Skeletal muscle satellite cell (primary cell): ENCODE results near the gene FCRL5.

Source experiments
- H3K27me3 ChIP-seq: 2 replicates; pipeline ENCODE4 v1.7.0; 2013; ENCODE audit warnings: low read length; ENCODE audit not compliant: control insufficient read depth, insufficient read depth
- H3K36me3 ChIP-seq: 2 replicates; pipeline ENCODE4 v1.7.0; 2013; ENCODE audit warnings: mild to moderate bottlenecking, control low read depth, low read length; ENCODE audit not compliant: insufficient read depth
- H3K4me1 ChIP-seq: 2 replicates; pipeline ENCODE4 v1.7.0; 2013; ENCODE audit warnings: low read length; ENCODE audit not compliant: control insufficient read depth, insufficient read depth
- H3K4me2 ChIP-seq: 2 replicates; pipeline ENCODE4 v1.7.0; 2013; ENCODE audit warnings: mild to moderate bottlenecking, low read length
- H3K4me3 ChIP-seq: 2 replicates; pipeline ENCODE4 v1.7.0; 2013; ENCODE audit warnings: low read length
- H3K9ac ChIP-seq: 2 replicates; pipeline ENCODE4 v1.7.0; 2013; ENCODE audit warnings: mild to moderate bottlenecking, low read depth, low read length, moderate library complexity
- H3K9me3 ChIP-seq: replicated peaks from 2 replicates; pipeline ENCODE4 v1.7.0; 2013; ENCODE audit warnings: mild to moderate bottlenecking, control low read depth, low read length

FCRL5 gene

DNA sequence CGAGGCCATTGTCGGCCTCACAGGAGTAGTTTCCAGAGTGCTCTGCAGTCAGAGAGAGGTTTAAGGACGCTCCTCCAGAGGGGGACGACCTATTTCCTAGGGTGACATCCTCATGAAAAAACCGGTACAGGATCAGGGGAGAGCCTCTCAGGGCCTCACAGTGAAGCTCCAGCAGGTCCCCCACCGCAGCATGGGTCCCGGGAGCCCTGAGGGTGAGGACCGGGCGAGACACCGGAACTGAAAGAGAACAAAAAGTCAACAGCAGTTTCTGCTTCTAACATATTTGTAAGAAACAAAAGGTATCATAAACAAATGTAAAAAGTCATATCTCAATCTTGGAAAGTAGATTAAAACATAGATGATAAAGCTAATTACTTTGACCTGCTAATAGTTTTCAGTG, 31.3 kb downstream of the FCRL5 start:
- H3K4me2 ChIP-seq, result no peak overlapping the region

DNA sequence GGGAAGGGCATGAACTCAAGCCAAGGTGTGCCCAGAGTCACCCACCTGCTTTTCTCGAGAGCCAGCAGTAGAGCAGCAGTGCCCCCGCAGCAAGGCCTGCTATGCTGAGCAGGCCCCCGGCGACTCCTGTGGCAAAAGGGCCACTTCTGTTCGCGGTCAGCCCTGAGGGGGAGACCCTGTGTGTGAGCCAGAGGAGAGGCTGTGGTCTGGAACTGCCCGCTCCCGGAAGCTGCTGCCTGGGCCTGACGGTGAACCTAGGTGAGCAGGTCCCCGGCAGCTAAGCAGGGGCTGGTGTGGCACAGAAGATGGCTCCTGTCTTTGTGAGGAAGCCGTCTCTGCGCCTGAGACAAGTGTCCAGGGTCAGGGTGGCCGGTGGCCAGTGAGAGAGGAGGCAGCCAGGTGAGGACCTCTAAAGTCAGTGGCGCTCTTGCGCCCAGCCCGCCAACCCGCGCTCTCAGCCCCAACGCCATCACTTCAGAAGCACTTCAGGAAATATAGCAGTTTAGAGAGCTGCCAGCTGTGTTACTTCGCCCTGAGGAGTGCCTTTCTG, 31.9 kb downstream of the FCRL5 start:
- H3K4me2 ChIP-seq, result no peak overlapping the region
- no peaks in the 10 kb centered on the region for H3K27me3 ChIP-seq
- H3K4me3 ChIP-seq, result no peak overlapping the region
- no peaks in the 10 kb centered on the region for H3K9me3 ChIP-seq
- no peak overlapping the region for H3K9ac ChIP-seq
- no peaks in the 10 kb centered on the region for H3K4me1 ChIP-seq
- H3K36me3 ChIP-seq, result no peaks in the 10 kb centered on the region

More for the DNA sequence above, 31.3 kb downstream of the FCRL5 start:
- H3K36me3 ChIP-seq, result no peaks in the 10 kb centered on the region
- H3K9ac ChIP-seq, result no peak overlapping the region
- no peak overlapping the region for H3K4me3 ChIP-seq
- H3K4me1 ChIP-seq, result no peaks in the 10 kb centered on the region
- H3K9me3 ChIP-seq, result no peaks in the 10 kb centered on the region
- H3K27me3 ChIP-seq, result no peaks in the 10 kb centered on the region

DNA sequence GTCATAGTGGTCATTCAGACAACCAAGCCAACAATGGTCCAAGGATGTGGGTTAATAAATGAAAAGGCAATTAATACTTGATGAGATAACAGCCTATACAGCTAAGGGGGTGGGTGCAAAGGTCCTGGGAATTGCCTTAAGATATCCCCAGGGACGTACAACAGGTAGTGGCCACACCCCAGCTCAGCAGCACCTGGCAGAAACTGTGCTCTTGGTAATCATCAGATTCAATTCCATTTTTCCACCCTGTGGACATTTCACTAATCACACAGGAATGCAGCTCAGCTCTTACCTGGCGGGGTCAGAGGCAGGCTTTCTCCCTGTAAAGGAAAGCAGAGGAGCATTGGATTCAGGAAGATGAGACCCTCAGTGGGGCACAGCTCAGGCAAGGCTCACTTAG, 32.9 kb downstream of the FCRL5 start:
- Histone ChIP-seq H3K36me3 (no peaks in the 10 kb centered on the region), H3K4me1 (no peaks in the 10 kb centered on the region), H3K9me3 (no peaks in the 10 kb centered on the region), H3K4me3 (no peak overlapping the region), H3K9ac (no peak overlapping the region), H3K27me3 (no peaks in the 10 kb centered on the region), H3K4me2 (no peak overlapping the region)

DNA sequence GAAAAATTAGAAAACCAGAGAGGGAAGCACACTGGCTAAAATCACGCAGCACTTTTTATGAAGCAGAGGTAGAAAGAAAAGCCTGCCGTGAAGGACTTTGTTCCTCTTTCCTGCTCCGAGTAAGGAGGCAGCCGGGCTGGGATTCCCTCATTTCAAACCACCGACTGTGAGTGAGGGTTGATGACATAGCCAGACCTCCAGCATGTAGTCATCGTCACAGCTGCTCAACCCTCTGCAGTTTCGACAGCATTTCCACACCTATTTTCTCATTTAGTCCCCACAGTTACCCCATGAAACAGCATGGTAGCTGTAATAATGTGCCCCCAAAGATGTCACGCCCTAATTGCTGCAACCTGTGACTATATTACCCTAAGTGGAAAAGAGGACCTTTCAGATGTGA, 35.3 kb downstream of the FCRL5 start:
- H3K4me1 ChIP-seq, result no peaks in the 10 kb centered on the region
- H3K9me3 ChIP-seq, result no peaks in the 10 kb centered on the region
- H3K9ac ChIP-seq, result no peak overlapping the region
- peaks cover 5% of the 10 kb centered on the region for H3K27me3 ChIP-seq
- no peak overlapping the region for H3K4me3 ChIP-seq
- H3K36me3 ChIP-seq, result no peaks in the 10 kb centered on the region
- no peak overlapping the region for H3K4me2 ChIP-seq

DNA sequence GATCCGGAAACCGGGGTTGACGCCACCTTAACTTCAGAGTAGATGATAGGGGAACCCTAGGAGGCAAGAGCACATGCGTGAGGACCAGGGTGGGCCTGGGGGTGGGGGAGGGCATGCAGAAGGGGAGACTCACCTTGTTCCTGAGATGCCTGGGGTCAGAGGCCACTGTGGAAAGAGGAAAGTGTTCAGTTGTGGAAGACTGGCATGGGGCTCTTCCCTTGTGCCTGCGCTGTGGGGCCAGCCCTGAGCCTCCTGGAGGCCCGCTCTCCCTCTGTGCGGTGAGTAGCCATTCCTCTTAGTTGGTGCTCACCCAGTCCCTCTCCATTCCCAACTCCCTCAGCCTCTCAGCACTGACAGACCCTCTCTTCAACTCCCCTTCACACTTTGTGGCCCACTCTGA, 36.6 kb downstream of the FCRL5 start:
- no peak overlapping the region for H3K4me3 ChIP-seq
- H3K36me3 ChIP-seq, result no peaks in the 10 kb centered on the region
- no peak overlapping the region for H3K4me2 ChIP-seq
- H3K9me3 ChIP-seq, result no peaks in the 10 kb centered on the region
- H3K9ac ChIP-seq, result no peak overlapping the region
- H3K27me3 ChIP-seq, result peaks cover 5% of the 10 kb centered on the region
- no peaks in the 10 kb centered on the region for H3K4me1 ChIP-seq

DNA sequence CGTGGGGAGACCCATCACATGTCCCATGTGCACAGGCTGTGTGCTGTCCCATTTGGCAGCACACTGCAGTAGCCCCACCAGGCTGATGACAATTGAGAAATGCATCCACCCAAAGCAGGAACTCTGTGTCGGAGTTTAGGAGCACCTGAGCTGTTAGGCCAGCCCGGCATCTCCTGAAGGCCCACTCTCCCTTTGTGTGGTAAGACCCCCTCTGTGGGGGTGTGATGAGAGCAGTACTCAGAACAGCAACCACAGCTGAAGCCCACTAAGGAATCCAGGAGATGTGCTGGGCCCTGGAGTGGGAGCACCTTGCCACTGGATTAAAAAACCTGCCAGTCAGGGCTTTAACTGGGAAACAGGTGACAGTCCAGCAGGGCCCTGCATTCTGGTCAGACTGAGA, 37.2 kb downstream of the FCRL5 start:
- H3K27me3 ChIP-seq, result peaks cover 5% of the 10 kb centered on the region
- H3K9ac ChIP-seq, result no peak overlapping the region
- H3K4me3 ChIP-seq, result no peak overlapping the region
- no peaks in the 10 kb centered on the region for H3K36me3 ChIP-seq
- H3K4me2 ChIP-seq, result no peak overlapping the region
- H3K9me3 ChIP-seq, result no peaks in the 10 kb centered on the region
- no peaks in the 10 kb centered on the region for H3K4me1 ChIP-seq

DNA sequence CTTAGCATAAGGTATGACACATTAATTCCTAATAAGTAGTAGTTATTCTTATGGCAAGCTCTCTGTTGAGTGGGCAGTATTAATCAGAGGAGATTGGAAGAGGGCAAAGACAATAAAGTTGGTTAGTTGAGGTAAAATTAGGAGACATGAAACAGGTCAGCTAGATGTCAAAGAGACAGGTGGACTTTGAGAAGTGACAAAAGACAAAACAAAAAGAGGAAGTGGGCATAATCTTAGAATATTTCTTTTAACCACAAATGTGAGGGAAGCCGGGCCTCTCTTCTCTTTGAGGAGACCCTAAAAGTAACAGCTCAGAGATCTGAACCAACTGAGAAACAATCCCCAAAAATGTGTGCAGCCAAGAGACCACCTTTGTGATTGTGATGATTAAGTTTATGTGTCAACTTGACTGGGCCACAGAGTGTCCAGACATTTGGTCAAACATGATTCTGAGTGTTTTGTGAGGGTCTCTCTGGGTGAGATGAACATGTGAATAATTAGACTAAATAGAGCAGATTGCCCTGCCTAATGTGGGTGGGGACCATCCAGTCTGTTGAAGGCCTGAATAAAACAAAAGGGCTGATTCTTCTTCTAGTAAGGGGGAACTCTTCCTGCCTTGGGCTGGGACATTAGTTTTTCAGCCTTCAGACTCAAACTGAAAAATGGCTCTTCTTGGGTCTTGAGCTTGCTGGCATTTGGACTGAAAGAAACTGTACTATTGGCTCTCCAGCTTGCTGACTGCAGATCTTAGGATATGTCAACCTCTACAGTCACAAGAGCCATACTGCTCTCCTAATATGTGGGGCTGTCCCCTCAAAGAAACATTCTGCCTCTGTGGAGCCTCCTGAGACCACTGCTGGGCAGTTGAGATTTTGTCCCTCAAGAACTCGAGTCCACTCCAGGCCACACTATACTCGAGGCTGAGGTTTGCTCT, 40.0 kb downstream of the FCRL5 start:
- Histone ChIP-seq H3K36me3 (no peaks in the 10 kb centered on the region), H3K4me2 (no peak overlapping the region), H3K4me1 (no peaks in the 10 kb centered on the region), H3K27me3 (peaks cover 8% of the 10 kb centered on the region), H3K9ac (no peak overlapping the region), H3K9me3 (no peaks in the 10 kb centered on the region), H3K4me3 (no peak overlapping the region)

DNA sequence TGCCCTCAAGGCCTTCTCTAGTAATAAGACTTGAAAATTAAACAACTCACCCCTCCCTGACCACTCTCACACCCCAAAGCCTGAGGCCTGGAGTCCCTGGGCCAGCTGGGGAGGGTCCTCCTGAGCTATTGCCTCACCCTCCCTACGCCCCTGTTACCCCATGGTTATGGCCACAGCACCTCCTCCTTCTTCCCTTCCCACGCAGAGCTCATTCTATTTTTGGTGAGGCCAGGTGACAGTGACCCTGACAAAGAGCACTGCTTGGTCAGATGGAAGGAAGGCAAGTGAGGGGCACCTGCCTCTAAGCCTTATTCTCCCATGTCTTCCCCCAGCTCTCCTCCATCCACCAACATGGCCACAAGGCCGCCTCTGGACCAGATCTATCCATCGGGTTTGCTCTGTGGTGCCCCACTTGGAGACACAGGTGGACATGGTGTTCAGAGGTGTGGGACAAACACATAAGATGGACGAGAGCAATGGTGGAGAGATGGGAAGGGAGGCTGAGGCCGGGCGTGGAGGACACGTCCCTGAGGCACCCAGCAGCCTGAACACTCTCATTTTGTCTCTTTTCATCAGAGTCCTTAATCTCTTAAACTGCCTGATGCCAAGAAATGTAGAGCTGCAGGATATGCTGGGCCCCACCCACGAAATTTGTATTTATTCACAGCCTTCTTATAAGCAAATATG, 42.6 kb downstream of the FCRL5 start:
- Histone ChIP-seq H3K9ac (no peak overlapping the region), H3K4me1 (no peaks in the 10 kb centered on the region), H3K4me2 (no peak overlapping the region), H3K36me3 (no peaks in the 10 kb centered on the region), H3K27me3 (peaks cover 8% of the 10 kb centered on the region), H3K9me3 (no peaks in the 10 kb centered on the region), H3K4me3 (no peak overlapping the region)

DNA sequence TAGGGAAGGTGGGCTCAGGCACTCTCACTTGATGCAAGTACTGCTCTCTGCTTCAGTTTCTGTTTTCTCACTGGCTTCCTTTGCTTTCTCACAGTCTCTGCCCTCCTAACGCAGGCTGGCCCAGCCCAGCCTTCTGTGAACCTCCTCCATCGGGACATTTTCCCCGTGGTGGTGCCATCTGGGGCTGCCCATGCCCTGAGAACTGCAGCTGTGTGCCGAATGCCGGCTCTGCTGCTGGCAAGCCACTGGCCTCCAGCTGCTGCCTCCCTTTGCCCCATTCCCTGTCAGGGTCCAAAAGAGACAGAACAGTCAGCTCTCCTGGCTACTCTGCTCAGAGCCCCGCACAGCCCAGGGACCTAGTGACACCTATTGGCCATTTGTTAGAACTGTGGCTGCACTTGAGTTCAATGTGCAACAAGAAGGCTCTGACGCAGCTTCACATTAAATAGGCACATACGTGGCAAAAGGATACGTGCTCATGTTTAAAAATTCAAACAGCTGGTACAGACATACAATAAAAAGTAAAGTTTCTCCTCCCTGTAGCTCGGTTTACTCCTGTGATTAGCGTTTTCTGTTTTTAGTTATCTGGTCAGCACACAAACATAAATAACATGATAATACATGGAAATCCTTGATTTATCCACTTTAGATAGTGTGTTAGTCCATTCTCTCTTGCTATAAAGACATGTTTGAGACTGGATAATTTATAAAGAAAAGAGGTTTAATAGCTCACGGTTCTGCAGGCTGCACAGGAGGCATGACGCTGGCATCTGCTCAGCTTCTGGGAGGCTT, 46.6 kb downstream of the FCRL5 start:
- H3K36me3 ChIP-seq, result no peaks in the 10 kb centered on the region
- no peak overlapping the region for H3K4me2 ChIP-seq
- peaks cover 11% of the 10 kb centered on the region for H3K27me3 ChIP-seq
- no peak overlapping the region for H3K4me3 ChIP-seq
- no peaks in the 10 kb centered on the region for H3K4me1 ChIP-seq
- H3K9me3 ChIP-seq, result no peaks in the 10 kb centered on the region
- no peak overlapping the region for H3K9ac ChIP-seq

DNA sequence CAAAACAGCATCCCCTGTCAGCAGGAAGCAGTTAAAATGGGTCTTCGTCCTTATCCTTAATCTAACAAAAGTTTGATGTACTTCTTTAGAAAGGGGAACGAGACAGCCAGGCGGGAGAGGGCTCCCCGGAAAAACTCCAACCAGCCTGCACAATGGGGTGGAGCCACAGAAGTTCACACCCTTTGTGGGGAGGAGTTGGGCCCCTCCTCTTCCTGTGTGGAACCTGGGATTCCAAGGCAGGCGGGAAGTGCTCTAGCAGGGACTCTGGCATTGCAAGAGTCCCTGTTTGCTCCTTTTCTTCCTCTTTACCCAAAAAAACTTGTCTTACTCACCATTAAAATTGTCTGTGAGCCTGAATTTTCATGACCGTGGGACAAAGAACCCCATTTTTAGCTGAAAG, 47.7 kb downstream of the FCRL5 start:
- Histone ChIP-seq H3K9me3 (no peaks in the 10 kb centered on the region), H3K4me2 (no peak overlapping the region), H3K9ac (no peak overlapping the region), H3K4me3 (no peak overlapping the region), H3K27me3 (peaks cover 13% of the 10 kb centered on the region), H3K36me3 (no peaks in the 10 kb centered on the region), H3K4me1 (no peaks in the 10 kb centered on the region)

DNA sequence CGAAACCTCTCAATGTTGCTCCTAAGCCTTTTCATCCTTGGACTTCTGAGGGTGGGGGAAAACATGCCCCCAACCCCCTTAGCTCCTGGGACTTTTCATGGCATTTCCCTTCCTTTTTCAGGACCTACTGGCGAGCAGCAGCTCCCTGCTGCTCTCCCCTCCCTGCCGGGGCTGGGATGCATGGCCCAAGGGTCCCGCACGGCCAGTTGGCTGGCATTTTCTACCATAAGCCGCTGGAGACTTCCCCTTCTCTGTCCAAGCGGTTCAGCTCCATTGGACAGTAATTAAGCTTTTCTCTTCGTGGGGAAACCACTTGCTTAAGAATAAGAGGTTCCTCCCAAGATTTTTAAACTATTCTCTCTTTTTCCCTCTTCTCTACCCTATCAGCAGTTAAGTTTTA, 52.8 kb downstream of the FCRL5 start:
- no peak overlapping the region for H3K9ac ChIP-seq
- H3K27me3 ChIP-seq, result peaks cover 29% of the 10 kb centered on the region
- no peaks in the 10 kb centered on the region for H3K4me1 ChIP-seq
- no peaks in the 10 kb centered on the region for H3K9me3 ChIP-seq
- no peaks in the 10 kb centered on the region for H3K36me3 ChIP-seq
- H3K4me2 ChIP-seq, result no peak overlapping the region
- H3K4me3 ChIP-seq, result no peak overlapping the region
